GM23248 (cell line): ENCODE results near the gene ADGRL3. TPM values are rescaled to one million over a fixed set of nuclear protein-coding genes. Genes with fewer than 3 reads are reported as not detected.

Experiments used
- DNase-seq: peaks from one replicate; pipeline ENCODE4 v3.0.0-alpha.2; 2015
- H2AFZ ChIP-seq: fragments of 200-600 bp; sonication (generic); 2 replicates; pipeline ENCODE4 v1.6.1; 2016; ENCODE audit warnings: antibody characterized with exemption
- H3F3A ChIP-seq: fragments of 200-600 bp; sonication (generic); 2 replicates; pipeline ENCODE4 v1.6.1; 2016; ENCODE audit warnings: mild to moderate bottlenecking, antibody characterized with exemption, mixed run types; ENCODE audit not compliant: insufficient read depth
- H3K27ac ChIP-seq: fragments of 200-600 bp; sonication (generic); 2 replicates; pipeline ENCODE4 v1.5.1; 2016; ENCODE audit warnings: mild to moderate bottlenecking
- H3K27me3 ChIP-seq: fragments of 200-600 bp; sonication (generic); replicated peaks from 2 replicates; pipeline ENCODE4 v1.6.1; 2016; ENCODE audit warnings: mild to moderate bottlenecking; ENCODE audit not compliant: insufficient read depth
- H3K36me3 ChIP-seq: fragments of 200-600 bp; sonication (generic); 2 replicates; pipeline ENCODE4 v1.6.1; 2016; ENCODE audit warnings: low read depth, mild to moderate bottlenecking
- H3K4me1 ChIP-seq: fragments of 200-600 bp; sonication (generic); 2 replicates; pipeline ENCODE4 v1.6.1; 2016; ENCODE audit warnings: mild to moderate bottlenecking; ENCODE audit not compliant: insufficient read depth
- H3K4me2 ChIP-seq: fragments of 200-600 bp; sonication (generic); one replicate; pipeline ENCODE4 v1.6.1; 2016; ENCODE audit warnings: mild to moderate bottlenecking; ENCODE audit not compliant: unreplicated experiment
- H3K4me3 ChIP-seq: fragments of 200-600 bp; sonication (generic); 2 replicates; pipeline ENCODE4 v1.5.1; 2016; ENCODE audit warnings: mild to moderate bottlenecking
- H3K79me2 ChIP-seq: fragments of 200-600 bp; sonication (generic); 2 replicates; pipeline ENCODE4 v1.6.1; 2016; ENCODE audit warnings: mild to moderate bottlenecking; ENCODE audit not compliant: insufficient read depth
- H3K9ac ChIP-seq: fragments of 200-600 bp; sonication (generic); 2 replicates; pipeline ENCODE4 v1.6.1; 2016; ENCODE audit warnings: mild to moderate bottlenecking
- H3K9me2 ChIP-seq: fragments of 200-600 bp; sonication (generic); 2 replicates; pipeline ENCODE4 v1.6.1; 2016; ENCODE audit warnings: mixed run types, mild to moderate bottlenecking, moderate library complexity; ENCODE audit not compliant: insufficient read depth
- H3K9me3 ChIP-seq: fragments of 200-600 bp; sonication (generic); one replicate; pipeline ENCODE4 v1.6.1; 2017; ENCODE audit warnings: low read depth
- H4K20me1 ChIP-seq: fragments of 200-600 bp; sonication (generic); 2 replicates; pipeline ENCODE4 v1.6.0; 2016; ENCODE audit not compliant: insufficient read depth
- EZH2 ChIP-seq: fragments of 200-600 bp; sonication (generic); IDR thresholded peaks from 2 replicates; pipeline ENCODE4 v1.6.1; 2018; ENCODE audit warnings: antibody characterized with exemption, mild to moderate bottlenecking; ENCODE audit not compliant: insufficient read depth, poor library complexity, severe bottlenecking
- EZH2phosphoT487 ChIP-seq: fragments of 200-600 bp; sonication (generic); IDR thresholded peaks from 2 replicates; pipeline ENCODE4 v1.6.1; 2018; ENCODE audit warnings: antibody characterized with exemption, moderate library complexity, mild to moderate bottlenecking, low read depth; ENCODE audit not compliant: insufficient read depth
- WGBS, 2 experiments: methylation state at CpG; one replicate each; pipeline ENCODE4 v1.1.6; 2015 to 2017; ENCODE audit warnings: low lambda C conversion rate in 2 of 2, low coverage in 1 of 2; ENCODE audit errors: missing lambda C conversion rate in 2 of 2; 5-methylcytosine and 5-hydroxymethylcytosine counted together
- in situ Hi-C: fragments of 300-500 bp; cut with MboI; formaldehyde crosslinking; loops from 2 replicates; pipeline ENCODE4 v1.15.0; 2020
- polyA plus RNA-seq: library from polyadenylated mRNA; unstranded; fragments of >200 nt; fragmentation: Nextera tagmentation; extraction: Ambion mirVana; gene quantifications from 2 replicates; pipeline ENCODE4 v1.2.1, GENCODE V29; 2016
- total RNA-seq: library from RNA; depleted of rRNA; stranded (reverse); fragments of >200 nt; shearing (Covaris generic); gene quantifications from 2 replicates; pipeline ENCODE4 v1.2.3, GENCODE V29; 2014

The ADGRL3 gene
- total and polyA plus RNA-seq, 2 experiments from 2014 or later, result not detected

- no peaks in the 10 kb centered on the region for H3F3A ChIP-seq
- in situ Hi-C loops, result no loop called here
- H3K79me2 ChIP-seq, result no peaks in the 10 kb centered on the region
- H2AFZ ChIP-seq, result no peak overlapping the region
- H3K36me3 ChIP-seq, result no peaks in the 10 kb centered on the region
- H3K9ac ChIP-seq, result no peak overlapping the region
- no peak for DNase-seq
- H3K4me3 ChIP-seq, result no peak overlapping the region
- 0% methylated on average over 1 of the region's 1 CpG for WGBS, 2 experiments
- H3K27me3 ChIP-seq, result no peaks in the 10 kb centered on the region
- no peak for TF ChIP-seq EZH2phosphoT487
- no peak for TF ChIP-seq EZH2
- no peak overlapping the region for H3K27ac ChIP-seq
- no peaks in the 10 kb centered on the region for H3K4me1 ChIP-seq
- H3K9me3 ChIP-seq, result no peaks in the 10 kb centered on the region
- no peaks in the 10 kb centered on the region for H4K20me1 ChIP-seq
- H3K4me2 ChIP-seq, result no peak overlapping the region
- H3K9me2 ChIP-seq, result no peaks in the 10 kb centered on the region
These were observed 582.0 kb downstream of the ADGRL3 start for GRCh38 chr4:61782133-61782532.

- no peak for TF ChIP-seq EZH2phosphoT487
- in situ Hi-C loops, result no loop called here
These were observed 582.9 kb downstream of the ADGRL3 start for GRCh38 chr4:61783050-61783449.

GRCh38 chr4:61785761-61786160, 585.6 kb downstream of the ADGRL3 start:
- H4K20me1 ChIP-seq, result no peaks in the 10 kb centered on the region
- H3K9me2 ChIP-seq, result no peaks in the 10 kb centered on the region
- 0 to 4% methylated on average over 1 of the region's 1 CpG for WGBS, 2 experiments
- H3K79me2 ChIP-seq, result no peaks in the 10 kb centered on the region
- no peak overlapping the region for H2AFZ ChIP-seq
- no peak for DNase-seq
- H3F3A ChIP-seq, result no peaks in the 10 kb centered on the region
- TF ChIP-seq EZH2 (no peak), EZH2phosphoT487 (no peak)
- in situ Hi-C loops, result no loop called here
- no peak overlapping the region for H3K27ac ChIP-seq
- H3K9ac ChIP-seq, result no peak overlapping the region
- no peaks in the 10 kb centered on the region for H3K27me3 ChIP-seq
- H3K36me3 ChIP-seq, result no peaks in the 10 kb centered on the region
- no peak overlapping the region for H3K4me2 ChIP-seq
- no peak overlapping the region for H3K4me3 ChIP-seq
- H3K9me3 ChIP-seq, result no peaks in the 10 kb centered on the region
- no peaks in the 10 kb centered on the region for H3K4me1 ChIP-seq

More at GRCh38 chr4:61783050-61783449, 582.9 kb downstream of the ADGRL3 start:
- H3K79me2 ChIP-seq, result no peaks in the 10 kb centered on the region
- DNase-seq, result no peak
- no peaks in the 10 kb centered on the region for H3K27me3 ChIP-seq
- no peaks in the 10 kb centered on the region for H4K20me1 ChIP-seq
- no peak overlapping the region for H3K9ac ChIP-seq
- no peaks in the 10 kb centered on the region for H3K9me2 ChIP-seq
- H3K9me3 ChIP-seq, result no peaks in the 10 kb centered on the region
- no peaks in the 10 kb centered on the region for H3K36me3 ChIP-seq
- H3F3A ChIP-seq, result no peaks in the 10 kb centered on the region
- H3K27ac ChIP-seq, result no peak overlapping the region
- H3K4me3 ChIP-seq, result no peak overlapping the region
- no peaks in the 10 kb centered on the region for H3K4me1 ChIP-seq
- no peak overlapping the region for H3K4me2 ChIP-seq
- no peak overlapping the region for H2AFZ ChIP-seq

- WGBS, 2 experiments, result 18 to 19% methylated on average over 2 of the region's 2 CpGs
- no peaks in the 10 kb centered on the region for H3K36me3 ChIP-seq
- no peaks in the 10 kb centered on the region for H3K9me3 ChIP-seq
- DNase-seq, result no peak
- H2AFZ ChIP-seq, result no peak overlapping the region
- H3K27ac ChIP-seq, result no peak overlapping the region
- H3K4me1 ChIP-seq, result no peaks in the 10 kb centered on the region
- no peaks in the 10 kb centered on the region for H3K27me3 ChIP-seq
- no peak overlapping the region for H3K4me2 ChIP-seq
- no peak overlapping the region for H3K9ac ChIP-seq
- no peaks in the 10 kb centered on the region for H3K79me2 ChIP-seq
- H3K9me2 ChIP-seq, result no peaks in the 10 kb centered on the region
- H4K20me1 ChIP-seq, result no peaks in the 10 kb centered on the region
- in situ Hi-C loops, result no loop called here
- no peak overlapping the region for H3K4me3 ChIP-seq
- no peaks in the 10 kb centered on the region for H3F3A ChIP-seq
- TF ChIP-seq EZH2phosphoT487 (no peak), EZH2 (no peak)
These were observed 586.1 kb downstream of the ADGRL3 start for GRCh38 chr4:61786211-61786610.

- no peaks in the 10 kb centered on the region for H3K9me2 ChIP-seq
- H3K9me3 ChIP-seq, result no peaks in the 10 kb centered on the region
- no peaks in the 10 kb centered on the region for H3F3A ChIP-seq
- 21 to 27% methylated on average over 6 of the region's 6 CpGs for WGBS, 2 experiments
- no peak overlapping the region for H2AFZ ChIP-seq
- H3K79me2 ChIP-seq, result no peaks in the 10 kb centered on the region
- H3K4me3 ChIP-seq, result no peak overlapping the region
- no peak overlapping the region for H3K27ac ChIP-seq
- H3K4me1 ChIP-seq, result no peaks in the 10 kb centered on the region
- H3K36me3 ChIP-seq, result no peaks in the 10 kb centered on the region
- no peak for DNase-seq
- H3K4me2 ChIP-seq, result no peak overlapping the region
- no peaks in the 10 kb centered on the region for H4K20me1 ChIP-seq
- H3K27me3 ChIP-seq, result no peaks in the 10 kb centered on the region
- in situ Hi-C loops, result no loop called here
- TF ChIP-seq EZH2phosphoT487, result no peak
- TF ChIP-seq EZH2, result no peak
- H3K9ac ChIP-seq, result no peak overlapping the region
These were observed 595.9 kb downstream of the ADGRL3 start for GRCh38 chr4:61795998-61796397.
